OCI-LY3 (cell line): ENCODE results near the gene URM1.

Experiments used
- H2AFZ ChIP-seq: fragments of 200-600, 300-600 bp; shearing (Covaris generic); 2 replicates; pipeline ENCODE4 v1.6.0; 2014; ENCODE audit warnings: antibody characterized with exemption, low read depth, low read length
- H3K27ac ChIP-seq: fragments of 200-600, 300-600 bp; sonication (generic); 2 replicates; pipeline ENCODE4 v1.5.1; 2014; ENCODE audit warnings: mild to moderate bottlenecking, low read length, moderate library complexity, mixed read lengths
- H3K27me3 ChIP-seq: fragments of 200-600, 300-600 bp; sonication (generic); 2 replicates; pipeline ENCODE4 v1.6.1; 2014; ENCODE audit warnings: low read depth, low read length, mixed read lengths
- H3K36me3 ChIP-seq: fragments of 200-600, 300-600 bp; sonication (generic); replicated peaks from 2 replicates; pipeline ENCODE3; 2014; ENCODE audit warnings: low read depth, low read length, mixed read lengths
- H3K4me1 ChIP-seq: fragments of 300-600, 200-600 bp; sonication (generic); 2 replicates; pipeline ENCODE4 v1.6.1; 2014; ENCODE audit warnings: low read length, mixed read lengths
- H3K4me2 ChIP-seq: fragments of 200-600, 300-600 bp; sonication (generic); 2 replicates; pipeline ENCODE4 v1.6.1; 2014; ENCODE audit warnings: low read length, mixed read lengths
- H3K4me3 ChIP-seq: fragments of 300-600, 200-600 bp; sonication (generic); 2 replicates; pipeline ENCODE4 v1.5.1; 2014; ENCODE audit warnings: antibody characterized with exemption, mild to moderate bottlenecking, low read length, moderate library complexity
- H3K79me2 ChIP-seq: fragments of 300-600, 200-600 bp; shearing (Covaris generic); 2 replicates; pipeline ENCODE4 v1.6.1; 2014; ENCODE audit warnings: mild to moderate bottlenecking, low read length, mixed read lengths
- H3K9ac ChIP-seq: fragments of 300-600, 200-600 bp; shearing (Covaris generic); 2 replicates; pipeline ENCODE4 v1.6.0; 2014; ENCODE audit warnings: mild to moderate bottlenecking, low read length, moderate library complexity
- H3K9me3 ChIP-seq: fragments of 200-600, 300-600 bp; shearing (Covaris generic); 2 replicates; pipeline ENCODE4 v1.6.1; 2014; ENCODE audit warnings: low read length, mixed read lengths; ENCODE audit not compliant: insufficient read depth
- H4K20me1 ChIP-seq: fragments of 200-600, 300-600 bp; sonication (generic); 2 replicates; pipeline ENCODE4 v1.6.1; 2016; ENCODE audit warnings: low read length, mixed read lengths; ENCODE audit not compliant: insufficient read depth
- CTCF ChIP-seq: fragments of 200-600, 300-600 bp; sonication (generic); IDR thresholded peaks from 2 replicates; pipeline ENCODE4 v1.5.1; 2014; ENCODE audit warnings: antibody characterized with exemption, low read length, low read depth
- EZH2phosphoT487 ChIP-seq: fragments of 200-600 bp; shearing (Covaris generic); IDR thresholded peaks from 2 replicates; pipeline ENCODE4 v1.6.1; 2018; ENCODE audit warnings: antibody characterized with exemption, mixed run types, low read depth

The URM1 gene

GRCh38 chr9:128355451-128355850 is 15.7 kb upstream of the URM1 start:
- Histone ChIP-seq H3K9me3 (no peaks in the 10 kb centered on the region), H3K36me3 (peaks cover 13% of the 10 kb centered on the region), H3K27ac (no peak overlapping the region), H2AFZ (no peak overlapping the region), H3K79me2 (no peaks in the 10 kb centered on the region), H4K20me1 (no peaks in the 10 kb centered on the region), H3K4me1 (no peaks in the 10 kb centered on the region), H3K9ac (no peak overlapping the region), H3K27me3 (no peaks in the 10 kb centered on the region), H3K4me2 (no peak overlapping the region), H3K4me3 (no peak overlapping the region)
- TF ChIP-seq EZH2phosphoT487 (no peak), CTCF (no peak)

GRCh38 chr9:128358090-128358489 is 13.1 kb upstream of the URM1 start:
- peaks cover 12% of the 10 kb centered on the region for H3K36me3 ChIP-seq
- H3K79me2 ChIP-seq, result no peaks in the 10 kb centered on the region
- H3K4me2 ChIP-seq, result no peak overlapping the region
- no peaks in the 10 kb centered on the region; the same call in 1 of the 2 replicates for H3K4me1 ChIP-seq
- no peaks in the 10 kb centered on the region for H3K9me3 ChIP-seq
- no peak for TF ChIP-seq CTCF
- no peak for TF ChIP-seq EZH2phosphoT487
- H2AFZ ChIP-seq, result no peak overlapping the region
- H4K20me1 ChIP-seq, result no peaks in the 10 kb centered on the region
- no peak overlapping the region for H3K27ac ChIP-seq
- no peak overlapping the region for H3K4me3 ChIP-seq
- no peaks in the 10 kb centered on the region for H3K27me3 ChIP-seq
- no peak overlapping the region for H3K9ac ChIP-seq

- no peaks in the 10 kb centered on the region for H3K9me3 ChIP-seq
- no peak overlapping the region for H3K4me2 ChIP-seq
- no peaks in the 10 kb centered on the region for H3K27me3 ChIP-seq
- no peaks in the 10 kb centered on the region for H3K79me2 ChIP-seq
- H3K27ac ChIP-seq, result no peak overlapping the region
- TF ChIP-seq EZH2phosphoT487 (no peak), CTCF (no peak)
- no peak overlapping the region for H2AFZ ChIP-seq
- H3K36me3 ChIP-seq, result peaks cover 9% of the 10 kb centered on the region
- H4K20me1 ChIP-seq, result no peaks in the 10 kb centered on the region
- H3K4me1 ChIP-seq, result no peaks in the 10 kb centered on the region; the same call in 1 of the 2 replicates
- no peak overlapping the region for H3K9ac ChIP-seq
- no peak overlapping the region for H3K4me3 ChIP-seq
These were observed 12.3 kb upstream of the URM1 start for GRCh38 chr9:128358861-128359260.

- Histone ChIP-seq H4K20me1 (no peaks in the 10 kb centered on the region), H3K9me3 (no peaks in the 10 kb centered on the region), H3K27ac (no peak overlapping the region), H3K4me3 (no peak overlapping the region), H3K27me3 (no peaks in the 10 kb centered on the region), H3K36me3 (peaks cover 3% of the 10 kb centered on the region), H2AFZ (no peak overlapping the region), H3K4me1 (peaks cover 12% of the 10 kb centered on the region), H3K79me2 (no peaks in the 10 kb centered on the region), H3K9ac (no peak overlapping the region), H3K4me2 (no peak overlapping the region)
- TF ChIP-seq CTCF, result no peak
- no peak for TF ChIP-seq EZH2phosphoT487
These were observed 10.3 kb upstream of the URM1 start for GRCh38 chr9:128360826-128361225.
